Gastroesophageal sphincter (tissue), 4 donors: ENCODE results near the gene RTKN. TPM values are rescaled to one million over a fixed set of nuclear protein-coding genes. Genes with fewer than 3 reads are reported as not detected.
A peak's percentile ranks its signal among the peaks of the same experiment; 100 is the strongest.

Experiments used
- ATAC-seq: fragments of 150-250 bp; one replicate; pipeline ENCODE4 v1.9.1; 2016; ENCODE audit warnings: mild to moderate bottlenecking, moderate library complexity
- H3K27ac ChIP-seq, 4 donors: fragments of 200-600 bp; sonication (generic) in 3 of 4; 1 replicate in 3 of 4; 2 replicates in 1 of 4; pipeline ENCODE4 v1.5.1; 2016 to 2019
- H3K27me3 ChIP-seq: fragments of 200-600 bp; sonication (generic); one replicate; pipeline ENCODE4 v1.5.1; 2019
- H3K36me3 ChIP-seq, 2 donors: fragments of 200-600 bp; sonication (generic); one replicate each; pipeline ENCODE4 v1.5.1; 2019; ENCODE audit warnings: control low read depth in 1 of 2
- H3K4me1 ChIP-seq, 3 donors: fragments of 200-600 bp; sonication (generic); 1 replicate in 2 of 3; 2 replicates in 1 of 3; pipeline ENCODE4 v1.5.1; 2016 to 2019; ENCODE audit warnings: control low read depth in 2 of 3
- H3K4me3 ChIP-seq, 2 donors: fragments of 200-600 bp; sonication (generic); one replicate each; pipeline ENCODE4 v1.5.1; 2019; ENCODE audit warnings: mild to moderate bottlenecking in 1 of 2, moderate library complexity in 1 of 2
- H3K9me3 ChIP-seq, 3 donors: fragments of 200-600 bp; sonication (generic); one replicate each; pipeline ENCODE4 v1.5.1; 2017 to 2019; ENCODE audit warnings: control low read depth in 2 of 3
- CTCF ChIP-seq, 4 experiments: fragments of 200-600 bp in 2 of 4; fragments of 450-650 bp in 2 of 4; sonication (generic) in 1 of 4; IDR thresholded peaks; one replicate each; pipeline ENCODE4 v1.5.1; 2017 to 2019; ENCODE audit warnings: antibody characterized with exemption in 4 of 4, mild to moderate bottlenecking in 2 of 4, moderate library complexity in 2 of 4
- EP300 ChIP-seq: sonication (generic); formaldehyde crosslinking; IDR thresholded peaks from one replicate; pipeline ENCODE4 v1.6.1; 2017; ENCODE audit warnings: antibody characterized with exemption, mild to moderate bottlenecking
- POLR2A ChIP-seq, 2 donors: fragments of 450-650 bp; IDR thresholded peaks; one replicate each; pipeline ENCODE4 v1.6.1; 2017; ENCODE audit warnings: antibody characterized with exemption in 2 of 2, mild to moderate bottlenecking in 2 of 2, moderate library complexity in 1 of 2
- POLR2AphosphoS5 ChIP-seq: sonication (generic); formaldehyde crosslinking; IDR thresholded peaks from one replicate; pipeline ENCODE4 v1.6.1; 2017; ENCODE audit warnings: antibody characterized with exemption
- WGBS, 2 donors: methylation state at CpG; one replicate each; pipeline ENCODE4 v1.1.5; 2018; ENCODE audit warnings: low coverage in 1 of 2; 5-methylcytosine and 5-hydroxymethylcytosine counted together
- total RNA-seq, 4 donors: library from RNA; depleted of rRNA; stranded (reverse); fragments of >200 nt; gene quantifications; one replicate each; pipeline ENCODE4 v1.1.0, GENCODE V29; 2016

The RTKN gene
- total RNA-seq, 4 donors from 2014 or later, result 10.9 to 17.3 (median 14.0) TPM

DNA sequence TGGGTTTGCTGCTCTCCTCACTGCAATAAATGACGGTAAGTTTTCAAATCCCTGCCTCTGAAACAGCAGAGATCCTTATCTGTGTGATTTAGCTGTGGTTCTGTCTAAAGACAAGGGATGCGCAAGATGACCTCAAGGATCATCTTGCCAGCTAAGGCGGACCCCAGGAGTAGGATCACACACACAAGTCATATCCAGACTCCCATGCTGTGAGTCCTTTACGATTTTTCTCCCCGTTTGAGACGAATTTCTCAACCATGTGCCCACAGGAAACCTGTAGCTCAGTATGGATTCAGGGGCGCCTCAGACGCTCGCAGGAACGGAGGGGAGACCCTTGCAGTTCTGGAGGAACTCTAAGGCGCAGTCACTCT is 50.5 kb downstream of the RTKN start:
- TF ChIP-seq EP300, result no peak
- TF ChIP-seq CTCF (IDR thresholded peaks at IDR 0.05), result no peak
- no peak for TF ChIP-seq POLR2A (IDR thresholded peaks at IDR 0.05)
- peak; percentile 47 for ATAC-seq
- no peaks in the 10 kb centered on the region for H3K36me3 ChIP-seq
- no peaks in the 10 kb centered on the region for H3K9me3 ChIP-seq
- H3K27me3 ChIP-seq, result no peaks in the 10 kb centered on the region
- WGBS, 2 donors, result 0% methylated on average over 1 of the region's 11 CpGs; no CpG with 5 or more reads in 1 of the 2 donors
- H3K27ac ChIP-seq, result peak overlapping the region; percentile 88 to 95 (median 90)
- H3K4me3 ChIP-seq, result peak overlapping the region; percentile 68 to 87
- peaks cover 0 to 54% (median 21%) of the 10 kb centered on the region in 3 donors for H3K4me1 ChIP-seq

GRCh38 chr2:74390606-74391005 is 51.1 kb downstream of the RTKN start:
- WGBS, 2 donors, result 51 to 56% methylated on average over 5 of the region's 5 CpGs
- no peak for ATAC-seq
- no peaks in the 10 kb centered on the region for H3K36me3 ChIP-seq
- H3K9me3 ChIP-seq, result no peaks in the 10 kb centered on the region
- H3K4me3 ChIP-seq, result peak overlapping the region; percentile 68 to 87
- no peak overlapping the region for H3K27ac ChIP-seq
- TF ChIP-seq POLR2AphosphoS5, result no peak
- no peak for TF ChIP-seq CTCF (IDR thresholded peaks at IDR 0.05)
- TF ChIP-seq POLR2A (IDR thresholded peaks at IDR 0.05), result no peak
- no peak for TF ChIP-seq EP300
- no peaks in the 10 kb centered on the region for H3K27me3 ChIP-seq
- H3K4me1 ChIP-seq, result peaks cover 0 to 60% (median 21%) of the 10 kb centered on the region in 3 donors

DNA sequence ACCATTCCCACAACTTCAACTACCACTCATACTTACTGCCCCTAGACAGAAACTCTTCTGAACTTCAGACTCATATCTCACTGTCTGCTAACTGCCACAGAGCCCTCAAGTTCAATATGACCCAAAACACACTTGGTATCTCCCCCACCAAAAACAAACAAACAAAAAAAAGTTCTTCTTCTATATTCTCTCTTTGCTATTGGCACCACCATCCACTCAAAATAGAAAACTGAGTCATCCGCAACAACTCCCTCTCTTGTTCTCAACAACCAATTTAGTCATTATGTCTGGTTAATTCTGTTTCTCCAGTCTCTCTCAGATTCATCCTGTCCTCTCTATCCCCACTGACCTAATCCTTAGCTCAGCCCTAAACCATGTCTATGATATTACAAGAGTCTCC is 54.4 kb downstream of the RTKN start:
- no peaks in the 10 kb centered on the region for H3K27me3 ChIP-seq
- peak overlapping the region in 2 of 4 donors; percentile 24 to 27 for H3K27ac ChIP-seq
- peaks cover 0 to 90% (median 31%) of the 10 kb centered on the region in 3 donors for H3K4me1 ChIP-seq
- peaks cover 0 to 9% of the 10 kb centered on the region in 2 donors for H3K36me3 ChIP-seq
- WGBS, 2 donors, result 63 to 67% methylated on average over 1 of the region's 1 CpG
- no peak for TF ChIP-seq POLR2AphosphoS5
- TF ChIP-seq CTCF (IDR thresholded peaks at IDR 0.05), result no peak
- TF ChIP-seq POLR2A (IDR thresholded peaks at IDR 0.05), result no peak
- no peak for TF ChIP-seq EP300
- ATAC-seq, result no peak
- H3K4me3 ChIP-seq, result no peak overlapping the region
- H3K9me3 ChIP-seq, result no peaks in the 10 kb centered on the region

- 82% methylated on average over 5 of the region's 8 CpGs; no CpG with 5 or more reads in 1 of the 2 donors for WGBS, 2 donors
- Histone ChIP-seq H3K4me1 (peaks cover 0 to 99% (median 32%) of the 10 kb centered on the region in 3 donors), H3K4me3 (no peak overlapping the region), H3K36me3 (peaks cover 0 to 9% of the 10 kb centered on the region in 2 donors), H3K27ac (peak overlapping the region in 3 of 4 donors; percentile 5 to 66 (median 11)), H3K9me3 (no peaks in the 10 kb centered on the region), H3K27me3 (no peaks in the 10 kb centered on the region)
- TF ChIP-seq POLR2AphosphoS5 (no peak), EP300 (no peak), CTCF (IDR thresholded peaks at IDR 0.05) (no peak), POLR2A (IDR thresholded peaks at IDR 0.05) (no peak)
- ATAC-seq, result peak; percentile 65
Observed at GRCh38 chr2:74385396-74385795, 56.3 kb downstream of the RTKN start.

- TF ChIP-seq CTCF (IDR thresholded peaks at IDR 0.05) (no peak), POLR2A (IDR thresholded peaks at IDR 0.05) (no peak)
- ATAC-seq, result no peak
- peak overlapping the region in 3 of 4 donors; percentile 66 to 69 (median 68) for H3K27ac ChIP-seq
Observed at GRCh38 chr2:74384051-74384450, 57.7 kb downstream of the RTKN start.

More at GRCh38 chr2:74384051-74384450, 57.7 kb downstream of the RTKN start:
- H3K9me3 ChIP-seq, result no peaks in the 10 kb centered on the region
- no peaks in the 10 kb centered on the region for H3K27me3 ChIP-seq
- H3K4me1 ChIP-seq, result peaks cover 0 to 99% (median 30%) of the 10 kb centered on the region in 3 donors
- 11 to 49% methylated on average over 2 to 3 of the region's 3 CpGs for WGBS, 2 donors
- H3K36me3 ChIP-seq, result peaks cover 0 to 9% of the 10 kb centered on the region in 2 donors
- H3K4me3 ChIP-seq, result no peak overlapping the region
